ENCODE data around the gene C1orf35.

DNA sequence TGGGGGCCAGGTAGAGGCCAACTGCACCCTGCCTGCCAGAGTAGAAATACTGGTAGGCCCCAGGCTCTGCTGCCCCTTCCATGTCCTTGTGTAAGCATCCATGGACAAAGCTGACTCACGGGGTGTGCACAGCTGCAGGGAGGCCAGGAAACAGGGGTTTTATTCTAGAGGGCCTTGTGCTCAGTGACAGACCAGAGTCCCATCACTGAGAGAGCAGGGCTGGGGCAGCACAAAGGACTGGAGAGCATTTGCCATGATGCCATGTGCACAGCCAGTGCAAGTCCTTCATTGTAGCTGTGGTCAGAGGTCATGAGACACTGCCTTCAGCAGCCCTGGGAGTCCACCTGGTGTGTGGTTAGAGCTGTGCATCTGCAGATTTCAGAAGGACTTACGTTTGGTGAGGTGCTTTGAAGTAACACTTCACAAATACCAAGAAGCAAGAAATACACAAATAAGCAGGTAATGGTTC lies 12.5 kb downstream of the C1orf35 start:
- no peak for TF ChIP-seq CTCF (IDR thresholded peaks at IDR 0.05)
- no peak for TF ChIP-seq EZH2phosphoT487 (IDR thresholded peaks at IDR 0.05)
- no peak for TF ChIP-seq EZH2 (IDR thresholded peaks at IDR 0.05)

Data from neural progenitor cell (in vitro differentiated cells).